ENCODE results near the gene MNAT1. TPM values are rescaled to one million over a fixed set of nuclear protein-coding genes. Genes with fewer than 3 reads are reported as not detected.
A peak's percentile ranks its signal among the peaks of the same experiment; 100 is the strongest.

The MNAT1 gene
- total and polyA plus RNA-seq, 12 donors, result 13.9 to 35.3 (median 27.2) TPM

- intact Hi-C loops (cut with DNase I), result no loop called here
- Histone ChIP-seq H3K36me3 (no peaks in the 10 kb centered on the region), H3K9me3 (peaks cover 0 to under 1% (median 0%) of the 10 kb centered on the region in 11 donors), H3K4me1 (no peaks in the 10 kb centered on the region), H3K4me3 (no peak overlapping the region), H3K27me3 (no peaks in the 10 kb centered on the region), H3K27ac (no peak overlapping the region)
- no peak for TF ChIP-seq CTCF (IDR thresholded peaks at IDR 0.05)
- WGBS, 2 donors, result 71 to 74% methylated on average over 2 of the region's 2 CpGs
- DNase-seq (no peak), ATAC-seq (no peak)
Observed at GRCh38 chr14:60964904-60965303, 230.3 kb downstream of the MNAT1 start.

GRCh38 chr14:60965402-60965801 is 230.8 kb downstream of the MNAT1 start:
- H3K27me3 ChIP-seq, result no peaks in the 10 kb centered on the region
- no peaks in the 10 kb centered on the region for H3K36me3 ChIP-seq
- DNase-seq (no peak), ATAC-seq (peak in 1 of 8 donors; percentile 41)
- intact Hi-C loops (cut with DNase I), result no loop called here
- no peak overlapping the region for H3K27ac ChIP-seq
- no peak overlapping the region for H3K4me3 ChIP-seq
- TF ChIP-seq CTCF (IDR thresholded peaks at IDR 0.05), result no peak
- no peaks in the 10 kb centered on the region for H3K4me1 ChIP-seq
- H3K9me3 ChIP-seq, result no peaks in the 10 kb centered on the region

GRCh38 chr14:60968099-60968498 is 233.5 kb downstream of the MNAT1 start:
- ATAC-seq (no peak), DNase-seq (no peak)
- no peaks in the 10 kb centered on the region for H3K9me3 ChIP-seq
- no peaks in the 10 kb centered on the region for H3K4me1 ChIP-seq
- H3K27ac ChIP-seq, result no peak overlapping the region
- intact Hi-C loops (cut with DNase I), result no loop called here
- TF ChIP-seq CTCF (IDR thresholded peaks at IDR 0.05), result no peak
- H3K36me3 ChIP-seq, result peaks cover 0 to 15% (median 0%) of the 10 kb centered on the region in 9 donors
- H3K4me3 ChIP-seq, result no peak overlapping the region
- 95% methylated on average over 1 of the region's 1 CpG for WGBS, 2 donors
- no peaks in the 10 kb centered on the region for H3K27me3 ChIP-seq

GRCh38 chr14:60968671-60969070 is 234.1 kb downstream of the MNAT1 start:
- Histone ChIP-seq H3K27ac (no peak overlapping the region), H3K4me1 (no peaks in the 10 kb centered on the region), H3K27me3 (no peaks in the 10 kb centered on the region), H3K36me3 (peaks cover 0 to 21% (median 0%) of the 10 kb centered on the region in 9 donors), H3K9me3 (no peaks in the 10 kb centered on the region), H3K4me3 (no peak overlapping the region)
- TF ChIP-seq CTCF (IDR thresholded peaks at IDR 0.05), result no peak
- intact Hi-C loops (cut with DNase I), result no loop called here
- no peak for DNase-seq
- ATAC-seq, result no peak

- TF ChIP-seq CTCF (IDR thresholded peaks at IDR 0.05), result no peak
- Histone ChIP-seq H3K4me3 (no peak overlapping the region), H3K9me3 (no peaks in the 10 kb centered on the region), H3K36me3 (peaks cover 0 to 36% (median 0%) of the 10 kb centered on the region in 9 donors), H3K27ac (no peak overlapping the region), H3K4me1 (no peaks in the 10 kb centered on the region), H3K27me3 (no peaks in the 10 kb centered on the region)
- no peak for ATAC-seq
- DNase-seq, result no peak
- intact Hi-C loops (cut with DNase I), result no loop called here
- WGBS, 2 donors, result 89 to 91% methylated on average over 2 of the region's 2 CpGs
Observed at GRCh38 chr14:60970146-60970545, 235.6 kb downstream of the MNAT1 start.

Data from heart right ventricle (tissue), 16 donors.